A549 (cell line): ENCODE data around the gene POLR1E. TPM values are rescaled to one million over a fixed set of nuclear protein-coding genes. Genes with fewer than 3 reads are reported as not detected.

ENCODE experiments used
- ATAC-seq, 2 experiments: fragments of 200-7000 bp in 1 of 2; fragments of >200 bp in 1 of 2; cut with Nextera tagmentation in 1 of 2; cut with Tn5 transposase in 1 of 2; 3 replicates each; pipeline versions ENCODE4 v1.8.0 to v1.9.1; 2018 to 2020; ENCODE audit warnings: mild to moderate bottlenecking in 1 of 2, moderate library complexity in 1 of 2
- CTCF ChIA-PET: fragments of 300-600 bp; sonication (Branson Sonifier 250); formaldehyde crosslinking; extraction: SDS; loops from one replicate; lab custom pipeline; 2021; ENCODE audit warnings: antibody characterized with exemption, inconsistent platforms; lab: Yijun Ruan, JAX
- POLR2A ChIA-PET: fragments of 350-600 bp; formaldehyde crosslinking; extraction: SDS; loops from one replicate; lab custom pipeline; 2021; ENCODE audit warnings: antibody characterized with exemption, inconsistent platforms; lab: Yijun Ruan, JAX
- DNase-seq, 2 experiments: peaks; one replicate each; pipeline versions ENCODE4 v3.0.0 to v3.0.0-alpha.2; 2011 to 2016; ENCODE audit warnings: low read depth in 1 of 2, low spot score in 1 of 2
- FAIRE-seq: peaks from 2 replicates; lab custom pipeline; 2011; peaks lifted over from hg19 to GRCh38; lab: Jason Lieb, UNC
- H3K27ac ChIP-seq, 2 experiments: fragments of >200 bp; sonication (Bioruptor Twin); formaldehyde crosslinking; 3 replicates each; pipeline ENCODE4 v1.5.1; 2016 to 2017
- H3K4me1 ChIP-seq: fragments of >200 bp; sonication (Bioruptor Twin); formaldehyde crosslinking; 3 replicates; pipeline ENCODE4 v1.6.1; 2016
- H3K4me2 ChIP-seq: fragments of >200 bp; sonication (Bioruptor Twin); formaldehyde crosslinking; 3 replicates; pipeline ENCODE4 v1.6.1; 2016
- H3K4me3 ChIP-seq: fragments of >200 bp; sonication (Bioruptor Twin); formaldehyde crosslinking; 3 replicates; pipeline ENCODE4 v1.5.1; 2016
- H3K9me3 ChIP-seq: fragments of >200 bp; sonication (Bioruptor Twin); formaldehyde crosslinking; 3 replicates; pipeline ENCODE4 v1.6.1; 2016
- BHLHE40 ChIP-seq: IDR thresholded peaks from 2 replicates; pipeline ENCODE4 v1.6.1; 2012; ENCODE audit warnings: low read depth, low read length, inconsistent platforms
- CBX2 ChIP-seq: fragments of 200-600 bp; sonication (generic); IDR thresholded peaks from 2 replicates; pipeline ENCODE4 v1.6.1; 2016; ENCODE audit warnings: low read depth, mild to moderate bottlenecking, borderline replicate concordance
- CBX8 ChIP-seq: fragments of 200-600 bp; sonication (generic); IDR thresholded peaks from 2 replicates; pipeline ENCODE4 v1.6.1; 2016
- CHD4 ChIP-seq: fragments of 200-600 bp; sonication (generic); IDR thresholded peaks from 2 replicates; pipeline ENCODE4 v1.6.1; 2016; ENCODE audit warnings: antibody characterized with exemption, mild to moderate bottlenecking, borderline replicate concordance
- EHF ChIP-seq: fragments of 250-450 bp; sonication (Bioruptor Pico); IDR thresholded peaks from 2 replicates; pipeline ENCODE4 v1.5.0; 2020; ENCODE audit warnings: mild to moderate bottlenecking
- FOSL2 ChIP-seq, 2 experiments: fragments of 450-650 bp in 1 of 2; fragments of >200 bp in 1 of 2; sonication (Bioruptor Twin) in 1 of 2; formaldehyde crosslinking; IDR thresholded peaks; 2 replicates each; pipeline versions ENCODE4 v1.5.0 to v1.6.1; 2016 to 2020; ENCODE audit warnings: mild to moderate bottlenecking in 1 of 2, moderate library complexity in 1 of 2
- FOXS1 ChIP-seq: fragments of 250-450 bp; sonication (Bioruptor Pico); IDR thresholded peaks from 2 replicates; pipeline ENCODE4 v1.5.0; 2020; ENCODE audit warnings: mild to moderate bottlenecking, moderate library complexity
- HES2 ChIP-seq: fragments of >200 bp; sonication (Bioruptor Twin); formaldehyde crosslinking; IDR thresholded peaks from 2 replicates; pipeline ENCODE4 v1.6.1; 2016
- HMGXB4 ChIP-seq: fragments of 250-450 bp; sonication (Bioruptor Pico); IDR thresholded peaks from 2 replicates; pipeline ENCODE4 v1.5.0; 2021; ENCODE audit warnings: mild to moderate bottlenecking, moderate library complexity, borderline replicate concordance
- KDM1A ChIP-seq: fragments of 200-600 bp; sonication (generic); IDR thresholded peaks from 2 replicates; pipeline ENCODE4 v1.6.1; 2016; ENCODE audit warnings: low read depth, mild to moderate bottlenecking
- KDM5A ChIP-seq: fragments of 200-600 bp; sonication (generic); IDR thresholded peaks from 2 replicates; pipeline ENCODE4 v1.6.1; 2016; ENCODE audit warnings: antibody characterized with exemption, mild to moderate bottlenecking
- MYC ChIP-seq: IDR thresholded peaks from 2 replicates; pipeline ENCODE4 v1.6.1; 2012; ENCODE audit warnings: mild to moderate bottlenecking, inconsistent platforms, low read length, improper control_type of control experiment, borderline replicate concordance
- NFE2L2 ChIP-seq: fragments of 150-350 bp; conservative IDR thresholded peaks from 2 replicates; pipeline ENCODE4 v1.6.1; 2014; ENCODE audit warnings: low read length
- NR3C1 ChIP-seq: fragments of >200 bp; sonication (Bioruptor Twin); formaldehyde crosslinking; IDR thresholded peaks from 3 replicates; pipeline ENCODE4 v1.6.1; 2017
- POLR2AphosphoS2 ChIP-seq: conservative IDR thresholded peaks from 2 replicates; pipeline ENCODE4 v1.6.1; 2012; ENCODE audit warnings: low read length, improper control_type of control experiment, inconsistent platforms
- RFX5 ChIP-seq: fragments of 450-650 bp; IDR thresholded peaks from 2 replicates; pipeline ENCODE4 v1.7.1; 2014; ENCODE audit warnings: antibody characterized with exemption, mild to moderate bottlenecking, moderate library complexity
- SMC3 ChIP-seq: fragments of >200 bp; sonication (Bioruptor Twin); formaldehyde crosslinking; IDR thresholded peaks from 3 replicates; pipeline ENCODE4 v1.6.1; 2018; ENCODE audit warnings: inconsistent platforms
- SREBF2 ChIP-seq: fragments of 450-650 bp; IDR thresholded peaks from 2 replicates; pipeline ENCODE4 v1.6.1; 2014; ENCODE audit warnings: mild to moderate bottlenecking, moderate library complexity
- TFCP2L1 ChIP-seq: fragments of 250-450 bp; sonication (Bioruptor Pico); IDR thresholded peaks from 2 replicates; pipeline ENCODE4 v1.5.0; 2021; ENCODE audit warnings: mild to moderate bottlenecking
- TP53 ChIP-seq: fragments of 250-450 bp; sonication (Bioruptor Pico); IDR thresholded peaks from 2 replicates; pipeline ENCODE4 v1.5.0; 2021; ENCODE audit warnings: mild to moderate bottlenecking, moderate library complexity
- ZC3H11A ChIP-seq: fragments of 450-650 bp; IDR thresholded peaks from 2 replicates; pipeline ENCODE4 v1.6.1; 2014; ENCODE audit warnings: antibody characterized with exemption, mild to moderate bottlenecking
- ZFP36 ChIP-seq: fragments of 450-650 bp; IDR thresholded peaks from 2 replicates; pipeline ENCODE4 v1.6.1; 2014; ENCODE audit warnings: borderline replicate concordance; ENCODE audit not compliant: partially characterized antibody
- ZNF302 ChIP-seq: fragments of 250-450 bp; sonication (Bioruptor Pico); IDR thresholded peaks from 2 replicates; pipeline ENCODE4 v1.9.0; 2021; ENCODE audit warnings: inconsistent platforms, mild to moderate bottlenecking, moderate library complexity
- ZSCAN20 ChIP-seq: fragments of 250-450 bp; sonication (Bioruptor Pico); IDR thresholded peaks from 2 replicates; pipeline ENCODE4 v1.8.0; 2022; ENCODE audit warnings: mild to moderate bottlenecking, moderate library complexity
- WGBS: methylation state at CpG from one replicate; pipeline ENCODE4 v1.1.6; 2017; ENCODE audit errors: missing lambda C conversion rate; 5-methylcytosine and 5-hydroxymethylcytosine counted together
- polyA plus RNA-seq, 4 experiments: library from polyadenylated mRNA; depleted of rRNA in 3 of 4; stranded (reverse); fragments of >200 nt; fragmentation: RNase III in 1 of 4; extraction: RNeasy Plus Mini Kit Qiagen cat#74134 plus additional on column Dnase treatment in 1 of 4; gene quantifications; 2 replicates in 3 of 4; 3 replicates in 1 of 4; pipeline ENCODE4 v1.2.3, GENCODE V29; 2011 to 2017
- TF ChIP-seq, protein P1 (sequence below): fragments of 200-600 bp; sonication (generic); IDR thresholded peaks from 2 replicates; pipeline ENCODE4 v1.6.1; 2016; ENCODE audit warnings: antibody characterized with exemption, mild to moderate bottlenecking, moderate library complexity
- TF ChIP-seq, protein P2 (sequence below): fragments of 150-350 bp; IDR thresholded peaks from 2 replicates; pipeline ENCODE4 v1.6.1; 2014; ENCODE audit warnings: low read depth, mild to moderate bottlenecking, low read length
- TF ChIP-seq, protein P3 (sequence below): fragments of 450-650 bp; IDR thresholded peaks from 2 replicates; pipeline ENCODE4 v1.6.1; 2014; ENCODE audit warnings: antibody characterized with exemption

POLR1E gene
- polyA plus RNA-seq, 2 of the 4 experiments (the other 2 are of a cell fraction) = 41.9 to 47.2 TPM

- Histone ChIP-seq H3K4me3 (no peak overlapping the region), H3K9me3 (no peaks in the 10 kb centered on the region), H3K4me1 (no peaks in the 10 kb centered on the region), H3K4me2 (no peak overlapping the region), H3K27ac (no peak overlapping the region)
- no peak for DNase-seq
- POLR2A ChIA-PET = no interaction called here
- CTCF ChIA-PET = interaction anchor here (1.5 to 3.5 kb wide), 3 partner anchors 13 to 80 kb away, joined by 4 to 14 read pairs (median 8); no protein-coding TSS in a partner anchor
- no peak for FAIRE-seq
- 93% methylated on average over 5 of the region's 5 CpGs for WGBS
- TF ChIP-seq MYC = no peak
- TF ChIP-seq TP53 (CRISPR knock-in tag) = no peak
- no peak for TF ChIP-seq KDM1A
- TF ChIP-seq EHF (CRISPR knock-in tag) = no peak
- TF ChIP-seq TFCP2L1 = no peak
- no peak for TF ChIP-seq CBX8
- TF ChIP-seq CBX2 = no peak
- no peak for TF ChIP-seq ZC3H11A
- no peak for TF ChIP-seq RFX5
- no peak for TF ChIP-seq SREBF2
- no peak for TF ChIP-seq NR3C1
- TF ChIP-seq, protein P1, sequence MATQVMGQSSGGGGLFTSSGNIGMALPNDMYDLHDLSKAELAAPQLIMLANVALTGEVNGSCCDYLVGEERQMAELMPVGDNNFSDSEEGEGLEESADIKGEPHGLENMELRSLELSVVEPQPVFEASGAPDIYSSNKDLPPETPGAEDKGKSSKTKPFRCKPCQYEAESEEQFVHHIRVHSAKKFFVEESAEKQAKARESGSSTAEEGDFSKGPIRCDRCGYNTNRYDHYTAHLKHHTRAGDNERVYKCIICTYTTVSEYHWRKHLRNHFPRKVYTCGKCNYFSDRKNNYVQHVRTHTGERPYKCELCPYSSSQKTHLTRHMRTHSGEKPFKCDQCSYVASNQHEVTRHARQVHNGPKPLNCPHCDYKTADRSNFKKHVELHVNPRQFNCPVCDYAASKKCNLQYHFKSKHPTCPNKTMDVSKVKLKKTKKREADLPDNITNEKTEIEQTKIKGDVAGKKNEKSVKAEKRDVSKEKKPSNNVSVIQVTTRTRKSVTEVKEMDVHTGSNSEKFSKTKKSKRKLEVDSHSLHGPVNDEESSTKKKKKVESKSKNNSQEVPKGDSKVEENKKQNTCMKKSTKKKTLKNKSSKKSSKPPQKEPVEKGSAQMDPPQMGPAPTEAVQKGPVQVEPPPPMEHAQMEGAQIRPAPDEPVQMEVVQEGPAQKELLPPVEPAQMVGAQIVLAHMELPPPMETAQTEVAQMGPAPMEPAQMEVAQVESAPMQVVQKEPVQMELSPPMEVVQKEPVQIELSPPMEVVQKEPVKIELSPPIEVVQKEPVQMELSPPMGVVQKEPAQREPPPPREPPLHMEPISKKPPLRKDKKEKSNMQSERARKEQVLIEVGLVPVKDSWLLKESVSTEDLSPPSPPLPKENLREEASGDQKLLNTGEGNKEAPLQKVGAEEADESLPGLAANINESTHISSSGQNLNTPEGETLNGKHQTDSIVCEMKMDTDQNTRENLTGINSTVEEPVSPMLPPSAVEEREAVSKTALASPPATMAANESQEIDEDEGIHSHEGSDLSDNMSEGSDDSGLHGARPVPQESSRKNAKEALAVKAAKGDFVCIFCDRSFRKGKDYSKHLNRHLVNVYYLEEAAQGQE = no peak
- TF ChIP-seq, protein P2, sequence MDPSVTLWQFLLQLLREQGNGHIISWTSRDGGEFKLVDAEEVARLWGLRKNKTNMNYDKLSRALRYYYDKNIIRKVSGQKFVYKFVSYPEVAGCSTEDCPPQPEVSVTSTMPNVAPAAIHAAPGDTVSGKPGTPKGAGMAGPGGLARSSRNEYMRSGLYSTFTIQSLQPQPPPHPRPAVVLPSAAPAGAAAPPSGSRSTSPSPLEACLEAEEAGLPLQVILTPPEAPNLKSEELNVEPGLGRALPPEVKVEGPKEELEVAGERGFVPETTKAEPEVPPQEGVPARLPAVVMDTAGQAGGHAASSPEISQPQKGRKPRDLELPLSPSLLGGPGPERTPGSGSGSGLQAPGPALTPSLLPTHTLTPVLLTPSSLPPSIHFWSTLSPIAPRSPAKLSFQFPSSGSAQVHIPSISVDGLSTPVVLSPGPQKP = no peak
- TF ChIP-seq ZFP36 = no peak
- no peak for TF ChIP-seq FOSL2 (IDR thresholded peaks at IDR 0.05)
- TF ChIP-seq FOSL2 (CRISPR knock-in tag; IDR thresholded peaks at IDR 0.05) = no peak
- ATAC-seq = no peak
These were observed 9.8 kb downstream of the POLR1E start for GRCh38 chr9:37495571-37495970.

GRCh38 chr9:37496020-37496419, 10.3 kb downstream of the POLR1E start:
- Histone ChIP-seq H3K4me2 (no peak overlapping the region), H3K4me3 (no peak overlapping the region), H3K27ac (no peak overlapping the region), H3K9me3 (no peaks in the 10 kb centered on the region), H3K4me1 (no peaks in the 10 kb centered on the region)
- 93% methylated on average over 4 of the region's 4 CpGs for WGBS
- POLR2A ChIA-PET = no interaction called here
- CTCF ChIA-PET = interaction anchor here (1.5 to 3.5 kb wide), 3 partner anchors 13 to 81 kb away, joined by 4 to 14 read pairs (median 8); no protein-coding TSS in a partner anchor
- no peak for DNase-seq
- ATAC-seq = no peak
- TF ChIP-seq NFE2L2 = no peak
- TF ChIP-seq POLR2AphosphoS2 = no peak
- no peak for TF ChIP-seq TFCP2L1
- no peak for TF ChIP-seq RFX5
- TF ChIP-seq EHF (CRISPR knock-in tag) = no peak
- TF ChIP-seq CHD4 = no peak
- no peak for TF ChIP-seq HMGXB4 (CRISPR knock-in tag)
- TF ChIP-seq HES2 = no peak
- TF ChIP-seq, protein P3, sequence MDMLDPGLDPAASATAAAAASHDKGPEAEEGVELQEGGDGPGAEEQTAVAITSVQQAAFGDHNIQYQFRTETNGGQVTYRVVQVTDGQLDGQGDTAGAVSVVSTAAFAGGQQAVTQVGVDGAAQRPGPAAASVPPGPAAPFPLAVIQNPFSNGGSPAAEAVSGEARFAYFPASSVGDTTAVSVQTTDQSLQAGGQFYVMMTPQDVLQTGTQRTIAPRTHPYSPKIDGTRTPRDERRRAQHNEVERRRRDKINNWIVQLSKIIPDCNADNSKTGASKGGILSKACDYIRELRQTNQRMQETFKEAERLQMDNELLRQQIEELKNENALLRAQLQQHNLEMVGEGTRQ = no peak
- TF ChIP-seq KDM5A = no peak
- TF ChIP-seq TP53 (CRISPR knock-in tag) = no peak
- no peak for TF ChIP-seq BHLHE40
- no peak for TF ChIP-seq FOXS1
- no peak for TF ChIP-seq ZNF302 (CRISPR knock-in tag)
- TF ChIP-seq MYC = no peak
- TF ChIP-seq ZSCAN20 = no peak
- no peak for TF ChIP-seq SMC3
- FAIRE-seq = no peak
